Natural killer cell (primary cell): ENCODE results near the gene FXYD6. TPM values are rescaled to one million over a fixed set of nuclear protein-coding genes. Genes with fewer than 3 reads are reported as not detected.

Experiments used
- ATAC-seq, 3 donors: fragments of 150-1000 bp in 2 of 3; fragments of 200-7000 bp in 1 of 3; cut with Tn5 transposase; 1 replicate in 1 of 3; 2 replicates in 2 of 3; pipeline ENCODE4 v1.10.0; 2021; ENCODE audit warnings: mild to moderate bottlenecking in 2 of 3, moderate library complexity in 2 of 3
- DNase-seq, 2 donors: peaks; one replicate each; pipeline versions ENCODE4 v3.0.0 to v3.0.0-alpha.2; 2013 to 2021; ENCODE audit warnings: mixed read lengths in 1 of 2
- H3K27ac ChIP-seq: one replicate; pipeline ENCODE4 v1.5.1; 2013; ENCODE audit warnings: mild to moderate bottlenecking, low read length
- H3K27me3 ChIP-seq: one replicate; pipeline ENCODE4 v1.6.1; 2013; ENCODE audit warnings: low read length; ENCODE audit not compliant: control insufficient read depth, insufficient read depth
- H3K36me3 ChIP-seq: one replicate; pipeline ENCODE4 v1.6.1; 2013; ENCODE audit warnings: low read length; ENCODE audit not compliant: control insufficient read depth, insufficient read depth
- H3K4me1 ChIP-seq: one replicate; pipeline ENCODE4 v1.6.1; 2013; ENCODE audit warnings: low read length; ENCODE audit not compliant: control insufficient read depth, insufficient read depth
- H3K4me3 ChIP-seq: one replicate; pipeline ENCODE4 v1.5.1; 2013; ENCODE audit warnings: low read length
- H3K9me3 ChIP-seq: one replicate; pipeline ENCODE4 v1.6.1; 2013; ENCODE audit warnings: low read length; ENCODE audit not compliant: control insufficient read depth, insufficient read depth
- H3K27ac Mint-ChIP-seq, 2 donors: one replicate each; pipeline ENCODE4 v1.8.0; 2022; ENCODE audit warnings: mild to moderate bottlenecking in 2 of 2, mixed read lengths in 2 of 2, moderate library complexity in 1 of 2
- H3K27me3 Mint-ChIP-seq, 2 donors: one replicate each; pipeline ENCODE4 v1.8.0; 2022; ENCODE audit warnings: low read depth in 2 of 2, mixed read lengths in 2 of 2
- H3K36me3 Mint-ChIP-seq: one replicate; pipeline ENCODE4 v1.8.0; 2022; ENCODE audit warnings: mixed read lengths
- H3K4me1 Mint-ChIP-seq, 2 donors: one replicate each; pipeline ENCODE4 v1.8.0; 2022; ENCODE audit warnings: mixed read lengths in 2 of 2
- H3K4me3 Mint-ChIP-seq: one replicate; pipeline ENCODE4 v1.8.0; 2022; ENCODE audit warnings: mild to moderate bottlenecking, moderate library complexity, mixed read lengths
- H3K9me3 Mint-ChIP-seq, 2 donors: one replicate each; pipeline ENCODE4 v1.8.0; 2022; ENCODE audit warnings: mixed read lengths in 2 of 2
- CTCF ChIP-seq: fragments of 200-600 bp; IDR thresholded peaks from one replicate; pipeline ENCODE4 v1.8.0; 2022; ENCODE audit warnings: antibody characterized with exemption
- WGBS: methylation state at CpG from one replicate; pipeline ENCODE4 v1.1.7; 2013; ENCODE audit warnings: missing lambda C conversion rate; ENCODE audit not compliant: insufficient coverage; 5-methylcytosine and 5-hydroxymethylcytosine counted together
- intact Hi-C: fragments of 100-400 bp; cut with micrococcal nuclease; formaldehyde crosslinking; loops from one replicate; pipeline ENCODE4 v1.14.2; 2022
- total RNA-seq, 4 donors: library from RNA; stranded (reverse); fragments of 120-200 nt in 1 of 4; gene quantifications; one replicate each; pipeline versions ENCODE4 v1.2.3 to v1.2.4, GENCODE V29; 2013 to 2022

FXYD6 gene
- total RNA-seq, 3 donors from 2014 or later (not counting 1 experiment from before 2014, with no cell fraction given), result 0.20 to 0.90 TPM; not detected in 1

DNA sequence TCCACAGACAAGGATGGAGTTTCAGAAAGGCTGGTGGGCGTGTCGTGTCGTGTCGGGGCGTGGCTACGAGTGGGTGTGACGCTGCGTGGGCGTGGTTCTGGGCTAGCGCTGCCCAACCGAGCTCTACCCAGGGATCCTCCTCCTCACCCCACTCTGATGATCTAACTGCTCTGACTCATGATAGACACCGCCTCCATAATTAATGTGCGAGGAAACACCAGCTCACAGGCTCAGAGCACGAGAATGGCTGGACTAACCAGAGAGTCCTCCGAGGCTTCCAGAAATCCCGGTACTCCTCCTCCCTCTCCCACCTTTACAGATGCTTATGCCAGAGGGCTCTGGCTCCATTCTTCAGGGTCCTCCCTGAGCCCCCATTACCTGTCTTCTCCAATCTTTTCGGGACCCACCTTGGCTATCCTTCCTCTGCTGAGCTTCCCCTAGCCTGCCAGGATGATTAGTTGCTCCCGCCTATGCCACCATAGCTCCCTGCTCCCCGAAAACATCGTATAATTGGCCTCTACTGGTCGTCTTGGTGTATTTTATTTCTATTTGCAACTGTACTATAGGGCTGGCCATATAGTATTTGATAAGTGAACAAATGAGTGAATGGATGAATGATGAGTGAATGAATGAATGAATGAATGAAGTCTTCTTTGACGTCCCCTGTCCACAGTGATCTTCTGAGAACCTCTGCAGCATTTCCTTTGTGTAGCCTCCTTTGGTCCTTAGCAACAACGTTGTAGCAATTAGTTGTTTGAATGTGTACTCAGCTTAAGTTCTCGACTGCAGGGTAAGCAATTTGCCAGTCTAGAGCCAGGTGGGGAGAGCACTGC is 31.0 kb upstream of the FXYD6 start:
- intact Hi-C loops, result no loop called here
- Histone ChIP-seq H3K27me3 (no peaks in the 10 kb centered on the region), H3K4me3 (no peak overlapping the region), H3K9me3 (no peaks in the 10 kb centered on the region), H3K36me3 (no peaks in the 10 kb centered on the region), H3K27ac (no peak overlapping the region), H3K4me1 (peaks cover 6% of the 10 kb centered on the region)
- WGBS, result 48% methylated on average over 24 of the region's 24 CpGs
- Mint-ChIP-seq H3K9me3 (no peaks in the 10 kb centered on the region), H3K27me3 (peaks cover 0 to 3% of the 10 kb centered on the region in 2 donors), H3K4me3 (no peak overlapping the region), H3K36me3 (no peaks in the 10 kb centered on the region), H3K4me1 (peaks cover 10 to 12% of the 10 kb centered on the region in 2 donors), H3K27ac (peak overlapping the region in 1 of 2 donors; percentile 78)
- ATAC-seq (peak; percentile 86 to 99 (median 96)), DNase-seq (peak; percentile 61 to 70)
- TF ChIP-seq CTCF, result no peak

DNA sequence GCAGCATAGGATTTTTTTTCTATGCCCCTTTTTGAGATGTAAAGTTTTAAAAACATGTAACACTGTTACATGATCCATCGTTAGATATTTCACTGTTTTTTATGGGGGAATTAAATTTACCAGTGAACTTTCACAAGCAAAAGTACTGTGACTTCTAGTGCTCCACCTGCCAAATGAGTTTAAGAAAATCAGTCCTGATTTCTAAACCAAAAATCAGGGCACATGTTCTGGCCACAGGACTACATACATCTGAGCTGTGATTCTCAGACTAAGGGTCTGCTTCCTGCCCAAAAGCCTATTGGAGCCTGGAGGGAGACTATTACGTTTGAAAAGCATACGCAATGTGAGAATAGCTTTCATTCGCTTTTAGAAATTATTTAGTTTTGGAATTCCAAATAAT is 30.3 kb upstream of the FXYD6 start:
- DNase-seq (no peak), ATAC-seq (no peak)
- 95% methylated on average over 4 of the region's 4 CpGs for WGBS
- Mint-ChIP-seq H3K9me3 (no peaks in the 10 kb centered on the region), H3K4me1 (peaks cover 10% of the 10 kb centered on the region in 2 donors), H3K27ac (no peak overlapping the region), H3K27me3 (no peaks in the 10 kb centered on the region), H3K36me3 (no peaks in the 10 kb centered on the region), H3K4me3 (no peak overlapping the region)
- Histone ChIP-seq H3K27ac (no peak overlapping the region), H3K4me1 (peaks cover 6% of the 10 kb centered on the region), H3K9me3 (no peaks in the 10 kb centered on the region), H3K27me3 (no peaks in the 10 kb centered on the region), H3K36me3 (no peaks in the 10 kb centered on the region), H3K4me3 (no peak overlapping the region)
- intact Hi-C loops, result no loop called here
- TF ChIP-seq CTCF, result no peak

DNA sequence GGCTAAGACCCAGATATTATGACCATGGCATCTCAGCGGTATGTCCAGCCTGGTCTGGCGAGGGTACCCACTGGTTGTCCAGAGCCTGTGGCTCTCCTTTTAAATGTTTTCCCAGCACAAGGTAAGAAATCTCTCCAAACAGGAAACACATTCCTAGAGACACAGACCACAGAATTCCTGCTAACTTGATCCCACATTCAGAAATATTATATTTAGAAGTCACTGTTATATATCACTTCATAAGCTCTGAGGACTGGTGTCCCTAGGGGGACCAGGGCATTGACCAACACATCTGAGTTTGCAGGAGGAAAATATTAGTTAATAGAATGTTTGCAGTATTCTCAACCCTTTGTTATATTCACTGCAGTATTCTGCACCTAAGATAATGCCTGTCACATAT is 29.7 kb upstream of the FXYD6 start:
- Mint-ChIP-seq H3K27me3 (no peaks in the 10 kb centered on the region), H3K9me3 (no peaks in the 10 kb centered on the region), H3K36me3 (no peaks in the 10 kb centered on the region), H3K4me1 (peaks cover 10% of the 10 kb centered on the region in 2 donors), H3K4me3 (no peak overlapping the region), H3K27ac (no peak overlapping the region)
- 98% methylated on average over 2 of the region's 2 CpGs for WGBS
- no peak for TF ChIP-seq CTCF
- Histone ChIP-seq H3K4me1 (peaks cover 6% of the 10 kb centered on the region), H3K4me3 (no peak overlapping the region), H3K36me3 (no peaks in the 10 kb centered on the region), H3K9me3 (no peaks in the 10 kb centered on the region), H3K27me3 (no peaks in the 10 kb centered on the region), H3K27ac (no peak overlapping the region)
- DNase-seq (no peak), ATAC-seq (no peak)
- intact Hi-C loops, result no loop called here
